ENCODE data around the gene FAM120A. TPM values are rescaled to one million over a fixed set of nuclear protein-coding genes. Genes with fewer than 3 reads are reported as not detected.

Gene FAM120A
- polyA plus RNA-seq, 4 donors: 36.2 to 85.8 (median 65.6) TPM

GRCh38 chr9:93468763-93469456, 17.4 kb downstream of the FAM120A start:
- DNase-seq (peak; percentile 77 to 83), FAIRE-seq (no peak)
- Histone ChIP-seq H3K9me3 (ENCODE audit: control insufficient read depth in 2 of 2, insufficient read depth in 1 of 2, low read depth in 1 of 2, low read length in 1 of 2) (no peaks in the 10 kb centered on the region), H3K27ac (ENCODE audit: low read depth in 1 of 3, low read length in 2 of 3) (peak overlapping the region; percentile 86 to 93 (median 88)), H3K27me3 (ENCODE audit: control insufficient read depth in 3 of 3, insufficient read depth in 3 of 3, low read length in 3 of 3) (no peaks in the 10 kb centered on the region), H3K4me3 (ENCODE audit: low read depth in 1 of 3, low read length in 3 of 3) (peak overlapping the region in 1 of 3 donors; percentile 6), H3K36me3 (ENCODE audit: control insufficient read depth in 3 of 3, insufficient read depth in 2 of 3, low read depth in 1 of 3, low read length in 3 of 3) (peaks cover 0 to 8% (median 2%) of the 10 kb centered on the region in 3 donors), H3K4me1 (ENCODE audit: control insufficient read depth in 3 of 3, insufficient read depth in 2 of 3, low read depth in 1 of 3, low read length in 2 of 3) (peaks cover 19 to 58% (median 35%) of the 10 kb centered on the region in 3 donors)
- 13 to 21% (median 15%) methylated on average over 5 of the region's 5 CpGs for WGBS, 3 donors

DNA sequence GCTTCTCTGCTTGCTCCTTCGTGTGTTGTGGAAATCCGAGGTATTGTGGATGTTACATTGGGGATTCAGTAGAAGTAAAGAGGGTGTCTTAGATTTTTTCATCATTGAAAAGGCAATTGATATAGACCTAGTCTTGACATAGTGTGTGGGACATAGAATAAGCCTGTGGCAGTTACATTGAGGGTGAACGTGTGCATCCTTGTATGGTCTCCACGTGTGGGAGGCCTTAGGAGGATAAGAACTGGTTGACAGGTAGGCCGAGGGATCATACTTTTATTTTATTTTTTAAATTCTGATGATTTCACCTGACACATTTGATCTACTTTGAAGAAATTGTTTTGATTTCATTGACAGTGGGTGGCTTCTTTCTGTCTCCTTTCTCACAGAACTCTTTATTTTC, 18.9 kb downstream of the FAM120A start:
- H3K4me3 ChIP-seq (ENCODE audit: low read depth in 1 of 3, low read length in 3 of 3): no peak overlapping the region
- FAIRE-seq: no peak
- peaks cover 19 to 51% (median 26%) of the 10 kb centered on the region in 3 donors for H3K4me1 ChIP-seq (ENCODE audit: control insufficient read depth in 3 of 3, insufficient read depth in 2 of 3, low read depth in 1 of 3, low read length in 2 of 3)
- peaks cover 0 to 8% (median 2%) of the 10 kb centered on the region in 3 donors for H3K36me3 ChIP-seq (ENCODE audit: control insufficient read depth in 3 of 3, insufficient read depth in 2 of 3, low read depth in 1 of 3, low read length in 3 of 3)
- H3K27me3 ChIP-seq (ENCODE audit: control insufficient read depth in 3 of 3, insufficient read depth in 3 of 3, low read length in 3 of 3): no peaks in the 10 kb centered on the region
- H3K27ac ChIP-seq (ENCODE audit: low read depth in 1 of 3, low read length in 2 of 3): peak overlapping the region in 1 of 3 donors; percentile 93
- DNase-seq: no peak
- WGBS, 3 donors: 66 to 83% (median 80%) methylated on average over 5 of the region's 5 CpGs
- no peaks in the 10 kb centered on the region for H3K9me3 ChIP-seq (ENCODE audit: control insufficient read depth in 2 of 2, insufficient read depth in 1 of 2, low read depth in 1 of 2, low read length in 1 of 2)

GRCh38 chr9:93471124-93471523, 19.6 kb downstream of the FAM120A start:
- peaks cover 15 to 46% (median 26%) of the 10 kb centered on the region in 3 donors for H3K4me1 ChIP-seq (ENCODE audit: control insufficient read depth in 3 of 3, insufficient read depth in 2 of 3, low read depth in 1 of 3, low read length in 2 of 3)

DNA sequence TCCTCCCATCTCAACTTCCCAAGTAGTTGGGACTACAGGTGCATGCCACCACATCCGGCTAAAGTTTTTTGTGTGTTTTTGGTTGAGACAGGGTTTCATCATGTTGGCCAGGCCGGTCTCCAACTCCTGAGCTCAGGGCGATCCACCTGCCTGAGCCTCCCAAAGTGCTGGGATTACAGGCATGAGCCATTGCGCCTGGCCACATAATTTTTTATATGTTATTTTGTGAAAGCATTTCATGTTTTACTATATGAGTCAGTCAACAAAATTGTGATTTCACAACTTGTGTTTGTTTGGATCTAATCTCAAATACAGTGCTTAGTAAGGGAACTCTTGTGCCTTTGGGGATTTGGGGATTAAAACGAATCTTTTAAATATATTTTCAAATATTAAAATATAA, 21.9 kb downstream of the FAM120A start:
- Histone ChIP-seq H3K4me3 (ENCODE audit: low read depth in 1 of 3, low read length in 3 of 3) (no peak overlapping the region), H3K9me3 (ENCODE audit: control insufficient read depth in 2 of 2, insufficient read depth in 1 of 2, low read depth in 1 of 2, low read length in 1 of 2) (no peaks in the 10 kb centered on the region), H3K27me3 (ENCODE audit: control insufficient read depth in 3 of 3, insufficient read depth in 3 of 3, low read length in 3 of 3) (no peaks in the 10 kb centered on the region), H3K27ac (ENCODE audit: low read depth in 1 of 3, low read length in 2 of 3) (no peak overlapping the region), H3K36me3 (ENCODE audit: control insufficient read depth in 3 of 3, insufficient read depth in 2 of 3, low read depth in 1 of 3, low read length in 3 of 3) (peaks cover 0 to 8% (median 6%) of the 10 kb centered on the region in 3 donors), H3K4me1 (ENCODE audit: control insufficient read depth in 3 of 3, insufficient read depth in 2 of 3, low read depth in 1 of 3, low read length in 2 of 3) (peaks cover 7 to 27% (median 12%) of the 10 kb centered on the region in 3 donors)
- FAIRE-seq (no peak), DNase-seq (no peak)
- 81 to 97% (median 86%) methylated on average over 5 of the region's 5 CpGs for WGBS, 3 donors

More at GRCh38 chr9:93471124-93471523, 19.6 kb downstream of the FAM120A start:
- Histone ChIP-seq H3K27ac (ENCODE audit: low read depth in 1 of 3, low read length in 2 of 3) (peak overlapping the region in 1 of 3 donors; percentile 6), H3K27me3 (ENCODE audit: control insufficient read depth in 3 of 3, insufficient read depth in 3 of 3, low read length in 3 of 3) (no peaks in the 10 kb centered on the region), H3K4me3 (ENCODE audit: low read depth in 1 of 3, low read length in 3 of 3) (no peak overlapping the region), H3K36me3 (ENCODE audit: control insufficient read depth in 3 of 3, insufficient read depth in 2 of 3, low read depth in 1 of 3, low read length in 3 of 3) (peaks cover 0 to 8% (median 3%) of the 10 kb centered on the region in 3 donors), H3K9me3 (ENCODE audit: control insufficient read depth in 2 of 2, insufficient read depth in 1 of 2, low read depth in 1 of 2, low read length in 1 of 2) (no peaks in the 10 kb centered on the region)
- DNase-seq (no peak), FAIRE-seq (no peak)
- 66 to 79% (median 78%) methylated on average over 6 of the region's 6 CpGs for WGBS, 3 donors

- no peak for FAIRE-seq
- H3K36me3 ChIP-seq (ENCODE audit: control insufficient read depth in 3 of 3, insufficient read depth in 2 of 3, low read depth in 1 of 3, low read length in 3 of 3): peaks cover 0 to 11% (median 8%) of the 10 kb centered on the region in 3 donors
- no peaks in the 10 kb centered on the region for H3K9me3 ChIP-seq (ENCODE audit: control insufficient read depth in 2 of 2, insufficient read depth in 1 of 2, low read depth in 1 of 2, low read length in 1 of 2)
- no peak for DNase-seq
- H3K4me1 ChIP-seq (ENCODE audit: control insufficient read depth in 3 of 3, insufficient read depth in 2 of 3, low read depth in 1 of 3, low read length in 2 of 3): peaks cover 4 to 16% (median 7%) of the 10 kb centered on the region in 3 donors
- H3K27ac ChIP-seq (ENCODE audit: low read depth in 1 of 3, low read length in 2 of 3): no peak overlapping the region
- H3K27me3 ChIP-seq (ENCODE audit: control insufficient read depth in 3 of 3, insufficient read depth in 3 of 3, low read length in 3 of 3): no peaks in the 10 kb centered on the region
- 96 to 99% (median 97%) methylated on average over 3 of the region's 3 CpGs for WGBS, 3 donors
- no peak overlapping the region for H3K4me3 ChIP-seq (ENCODE audit: low read depth in 1 of 3, low read length in 3 of 3)
Measured at GRCh38 chr9:93475108-93475507, 23.6 kb downstream of the FAM120A start.

DNA sequence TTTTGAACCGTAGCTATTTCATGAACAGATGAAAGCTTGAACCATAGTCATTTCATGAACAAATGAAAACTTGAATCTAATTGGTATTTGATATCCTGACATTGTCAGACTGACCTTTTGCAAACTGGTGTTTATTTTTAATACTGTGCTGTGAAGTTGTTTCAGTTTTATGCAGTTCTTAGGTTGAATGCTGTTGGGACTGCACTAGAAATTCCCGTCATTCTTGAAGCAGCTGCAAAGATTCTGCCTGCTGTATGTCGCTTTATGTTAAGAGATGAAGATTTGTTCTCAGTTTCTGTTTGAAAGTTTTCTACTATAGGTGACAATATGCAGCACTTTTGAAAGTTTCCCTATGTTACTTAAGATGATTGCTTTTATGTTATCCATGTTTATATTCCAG, 24.4 kb downstream of the FAM120A start:
- FAIRE-seq (no peak), DNase-seq (no peak)
- Histone ChIP-seq H3K36me3 (ENCODE audit: control insufficient read depth in 3 of 3, insufficient read depth in 2 of 3, low read depth in 1 of 3, low read length in 3 of 3) (peaks cover 2 to 16% (median 8%) of the 10 kb centered on the region in 3 donors), H3K27me3 (ENCODE audit: control insufficient read depth in 3 of 3, insufficient read depth in 3 of 3, low read length in 3 of 3) (no peaks in the 10 kb centered on the region), H3K4me3 (ENCODE audit: low read depth in 1 of 3, low read length in 3 of 3) (no peak overlapping the region), H3K9me3 (ENCODE audit: control insufficient read depth in 2 of 2, insufficient read depth in 1 of 2, low read depth in 1 of 2, low read length in 1 of 2) (no peaks in the 10 kb centered on the region), H3K27ac (ENCODE audit: low read depth in 1 of 3, low read length in 2 of 3) (no peak overlapping the region), H3K4me1 (ENCODE audit: control insufficient read depth in 3 of 3, insufficient read depth in 2 of 3, low read depth in 1 of 3, low read length in 2 of 3) (peaks cover 0 to 8% (median 5%) of the 10 kb centered on the region in 3 donors)
- WGBS, 3 donors: 72 to 84% (median 79%) methylated on average over 3 of the region's 3 CpGs

DNA sequence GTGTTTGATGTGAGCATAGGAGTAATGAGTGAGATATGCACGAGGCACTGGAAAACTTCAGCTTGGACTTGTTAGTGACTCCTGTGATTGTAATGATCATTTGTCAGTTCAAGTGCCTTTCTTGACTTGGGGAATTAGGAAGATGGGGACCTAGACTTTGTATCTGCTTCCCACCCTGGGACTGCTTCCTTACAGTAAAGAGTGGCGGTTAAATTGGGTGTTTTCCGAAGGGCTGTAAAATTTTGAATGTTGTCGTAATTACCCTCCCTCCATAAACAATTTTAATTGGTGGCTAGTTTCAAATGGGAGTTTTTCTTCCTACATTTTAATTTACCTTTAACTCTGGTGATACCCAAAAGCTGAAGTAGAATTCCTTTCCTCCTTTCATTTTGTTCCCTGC, 25.4 kb downstream of the FAM120A start:
- Histone ChIP-seq H3K4me3 (ENCODE audit: low read depth in 1 of 3, low read length in 3 of 3) (no peak overlapping the region), H3K36me3 (ENCODE audit: control insufficient read depth in 3 of 3, insufficient read depth in 2 of 3, low read depth in 1 of 3, low read length in 3 of 3) (peaks cover 2 to 22% (median 8%) of the 10 kb centered on the region in 3 donors), H3K27ac (ENCODE audit: low read depth in 1 of 3, low read length in 2 of 3) (no peak overlapping the region), H3K9me3 (ENCODE audit: control insufficient read depth in 2 of 2, insufficient read depth in 1 of 2, low read depth in 1 of 2, low read length in 1 of 2) (no peaks in the 10 kb centered on the region), H3K4me1 (ENCODE audit: control insufficient read depth in 3 of 3, insufficient read depth in 2 of 3, low read depth in 1 of 3, low read length in 2 of 3) (peaks cover 0 to 3% (median 0%) of the 10 kb centered on the region in 3 donors), H3K27me3 (ENCODE audit: control insufficient read depth in 3 of 3, insufficient read depth in 3 of 3, low read length in 3 of 3) (no peaks in the 10 kb centered on the region)
- WGBS, 3 donors: 70 to 77% (median 73%) methylated on average over 4 of the region's 4 CpGs
- DNase-seq (no peak), FAIRE-seq (no peak)

DNA sequence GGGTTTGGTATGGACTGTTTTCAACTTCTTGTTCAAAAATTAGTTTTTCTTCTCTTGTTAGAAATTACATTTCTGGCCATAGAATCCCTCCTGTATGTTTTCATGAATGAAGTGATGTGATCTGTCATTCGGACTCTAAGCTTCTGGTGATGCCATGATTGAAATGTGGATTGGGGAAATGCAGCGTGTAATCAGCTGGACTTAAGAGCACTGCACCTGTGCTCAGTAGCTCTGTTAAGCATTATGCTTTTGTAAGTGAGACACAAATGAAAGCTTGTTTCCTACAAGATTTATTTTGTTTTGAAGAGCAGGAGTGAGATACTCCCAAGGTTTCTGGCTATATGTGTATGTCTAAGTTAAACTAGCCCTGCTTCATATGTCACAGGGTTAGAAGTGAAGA, 25.9 kb downstream of the FAM120A start:
- no peak for DNase-seq
- Histone ChIP-seq H3K27ac (ENCODE audit: low read depth in 1 of 3, low read length in 2 of 3) (no peak overlapping the region), H3K4me3 (ENCODE audit: low read depth in 1 of 3, low read length in 3 of 3) (no peak overlapping the region), H3K27me3 (ENCODE audit: control insufficient read depth in 3 of 3, insufficient read depth in 3 of 3, low read length in 3 of 3) (no peaks in the 10 kb centered on the region), H3K9me3 (ENCODE audit: control insufficient read depth in 2 of 2, insufficient read depth in 1 of 2, low read depth in 1 of 2, low read length in 1 of 2) (no peaks in the 10 kb centered on the region), H3K36me3 (ENCODE audit: control insufficient read depth in 3 of 3, insufficient read depth in 2 of 3, low read depth in 1 of 3, low read length in 3 of 3) (peaks cover 2 to 26% (median 7%) of the 10 kb centered on the region in 3 donors), H3K4me1 (ENCODE audit: control insufficient read depth in 3 of 3, insufficient read depth in 2 of 3, low read depth in 1 of 3, low read length in 2 of 3) (peaks cover 0 to under 1% (median 0%) of the 10 kb centered on the region in 3 donors)
- FAIRE-seq: no peak
- 84 to 90% (median 87%) methylated on average over 2 of the region's 2 CpGs for WGBS, 3 donors

All from small intestine (tissue), 7 donors.